GM21526 (cell line): ENCODE results near the gene TRAPPC10.
"Not testable (repeated sequence)": the region's sequence is repeated elsewhere in the genome, so short reads cannot be mapped to it uniquely, and the experiment has no call there.

ENCODE experiments used
- ATAC-seq: cut with Tn5 transposase; IDR thresholded peaks from one replicate; pipeline ENCODE4 v1.9.1; 2021; ENCODE audit warnings: moderate library complexity; ENCODE audit not compliant: unreplicated experiment, low FRiP score

The TRAPPC10 gene

DNA sequence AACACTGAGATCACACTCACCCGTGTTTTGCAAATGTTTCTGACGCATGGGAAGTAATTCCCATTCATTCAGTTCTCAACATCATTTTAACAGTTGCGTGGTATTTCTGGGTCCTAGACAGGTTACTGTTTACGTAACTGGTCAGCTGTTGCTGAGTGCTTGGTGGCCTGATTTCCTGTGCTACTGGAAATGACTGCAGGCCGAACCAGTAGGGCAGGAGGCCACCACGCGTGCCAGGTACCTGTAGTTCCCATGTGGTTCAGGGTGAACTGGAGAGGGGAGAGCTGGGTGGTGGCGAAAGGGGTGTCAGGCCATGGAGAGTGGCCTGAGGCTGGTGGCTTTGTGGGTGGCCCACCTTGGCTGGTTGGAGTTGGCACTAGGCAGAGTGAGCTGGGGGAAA lies 122.6 kb downstream of the TRAPPC10 start:
- not testable (repeated sequence) for ATAC-seq

DNA sequence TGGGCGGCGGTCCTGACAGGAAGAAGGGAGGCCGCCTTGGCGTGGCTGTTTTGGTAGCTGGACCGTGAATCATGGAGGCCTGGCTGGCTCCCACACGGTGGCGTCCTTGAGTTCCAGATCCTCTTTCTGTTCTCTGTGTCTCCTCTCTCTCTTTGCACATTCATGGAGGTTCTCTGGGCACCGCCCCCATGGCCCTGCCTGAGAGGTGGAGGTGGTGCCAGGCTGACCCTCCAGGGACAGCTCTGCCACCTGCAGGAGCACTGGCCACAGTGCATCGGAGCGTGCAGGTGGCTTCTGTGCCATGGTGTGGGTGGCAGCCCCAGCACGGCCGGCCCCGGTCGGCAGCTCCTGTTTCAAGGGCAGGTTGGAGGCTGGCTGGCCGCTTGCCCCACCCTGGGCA lies 125.9 kb downstream of the TRAPPC10 start:
- not testable (repeated sequence) for ATAC-seq

DNA sequence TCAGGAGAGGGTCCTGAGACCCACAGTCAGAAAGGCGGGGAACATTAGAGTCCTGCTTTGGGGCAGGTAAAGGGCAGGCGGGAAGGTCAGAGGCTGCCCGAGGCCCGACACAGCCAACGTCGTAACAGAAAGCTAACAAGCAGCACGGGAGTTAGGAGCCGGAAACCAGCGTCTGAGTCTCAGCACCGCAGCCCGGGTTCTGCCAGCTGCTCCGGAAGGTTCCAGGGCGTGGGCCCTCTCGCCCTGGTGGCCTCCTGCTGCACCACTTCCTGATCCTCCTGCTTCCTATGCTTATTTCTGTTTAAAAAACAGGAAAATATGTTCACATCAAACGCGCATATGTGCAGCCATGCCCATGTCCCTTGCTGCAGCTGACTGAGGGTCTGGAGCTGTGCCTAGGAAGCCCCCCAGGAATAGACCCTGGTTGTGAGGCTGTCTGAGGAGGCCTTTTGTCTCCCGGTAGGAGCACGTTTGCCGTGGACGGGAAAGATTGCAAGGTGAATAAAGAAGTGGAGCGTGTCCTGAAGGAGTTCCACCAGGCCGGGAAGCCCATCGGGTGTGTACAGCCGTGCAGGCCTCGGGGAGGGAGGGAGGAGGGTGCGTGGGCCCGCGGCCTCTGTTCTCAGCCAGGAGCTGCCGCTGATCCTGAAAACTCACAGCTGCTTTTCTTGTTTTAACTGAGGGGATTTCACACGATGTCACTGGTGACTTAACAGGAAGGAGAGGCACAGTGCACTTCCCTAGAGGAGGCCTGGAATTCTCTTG lies 127.9 kb downstream of the TRAPPC10 start:
- not testable (repeated sequence) for ATAC-seq

DNA sequence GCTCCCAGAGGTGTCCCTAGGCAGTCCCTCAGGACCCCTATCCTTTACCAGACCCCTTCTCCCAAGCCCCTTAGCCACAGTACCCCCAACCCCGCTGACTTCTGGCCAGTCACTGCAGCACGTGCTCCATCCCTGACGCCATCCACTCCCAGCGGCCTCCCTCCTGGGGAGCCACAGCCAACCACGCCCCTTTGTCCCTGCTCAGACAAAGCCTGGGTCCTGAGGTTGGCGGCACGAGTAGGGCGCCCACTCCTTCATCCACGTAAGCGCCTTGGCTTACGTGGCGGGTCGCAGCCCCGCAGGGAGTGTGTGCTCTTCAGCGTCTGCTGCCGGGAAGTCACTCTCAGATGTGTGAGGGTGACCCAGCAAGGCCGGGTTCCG lies 128.4 kb downstream of the TRAPPC10 start:
- ATAC-seq, result not testable (repeated sequence)

DNA sequence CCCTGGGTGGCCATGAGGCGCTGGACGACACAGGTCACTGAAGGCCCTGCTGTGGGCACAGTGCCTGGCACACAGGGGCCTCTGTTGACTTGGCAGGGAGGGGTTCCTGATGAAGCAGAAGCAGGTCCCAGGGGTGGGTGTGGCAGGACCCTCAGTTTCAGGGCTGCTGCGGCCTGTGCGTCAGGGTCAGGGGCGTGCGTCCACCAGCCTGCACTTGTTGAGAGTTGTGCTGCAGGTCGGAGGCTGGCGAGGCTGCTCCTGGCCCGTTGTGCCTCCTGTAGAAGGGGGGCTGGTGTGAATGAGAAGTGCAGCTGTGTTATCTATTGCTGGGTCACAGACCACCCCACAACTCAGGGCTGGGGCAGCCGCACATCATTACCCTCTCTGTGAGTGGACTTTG lies 130.4 kb downstream of the TRAPPC10 start:
- not testable (repeated sequence) for ATAC-seq

DNA sequence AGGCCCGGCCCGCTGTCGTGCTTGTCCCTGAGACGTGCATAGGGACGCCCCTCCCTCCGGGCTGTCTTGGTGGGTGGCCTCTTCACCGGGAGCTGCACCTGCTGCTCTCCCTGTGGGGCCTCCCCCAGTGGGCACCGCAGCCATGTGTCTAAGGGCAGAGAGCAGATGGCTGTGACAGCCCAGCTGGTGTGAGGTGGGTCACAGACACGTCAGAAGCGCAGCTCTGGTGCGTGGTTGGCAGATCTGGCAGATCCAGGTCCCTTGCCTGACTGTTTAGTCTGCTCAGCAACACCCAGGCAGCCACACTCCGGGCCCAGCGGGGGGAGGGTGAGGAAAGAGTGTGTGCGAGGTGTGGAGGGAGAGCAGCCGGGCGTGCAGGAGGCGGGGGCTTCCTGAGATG lies 131.3 kb downstream of the TRAPPC10 start:
- ATAC-seq, result not testable (repeated sequence)

DNA sequence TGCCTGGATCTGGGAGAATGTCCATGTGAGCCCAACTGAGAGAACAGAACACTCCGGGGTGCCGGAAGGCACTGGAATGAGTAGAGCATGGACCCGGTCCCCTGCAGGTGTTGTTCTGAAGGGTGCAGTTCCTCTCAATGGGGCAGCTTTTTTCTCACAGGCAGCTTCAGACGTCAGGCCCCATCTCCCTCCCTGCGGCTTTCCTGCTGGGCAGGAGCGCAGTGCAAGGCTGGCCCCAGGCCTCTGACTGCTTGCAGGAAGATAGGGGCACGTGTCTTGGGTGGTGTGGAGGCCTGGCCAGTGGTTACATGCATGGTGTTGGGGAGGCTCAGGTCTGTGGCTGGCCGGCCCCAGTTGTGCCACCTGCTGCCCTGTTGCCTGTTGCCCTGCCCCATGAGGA lies 131.9 kb downstream of the TRAPPC10 start:
- ATAC-seq, result not testable (repeated sequence)

DNA sequence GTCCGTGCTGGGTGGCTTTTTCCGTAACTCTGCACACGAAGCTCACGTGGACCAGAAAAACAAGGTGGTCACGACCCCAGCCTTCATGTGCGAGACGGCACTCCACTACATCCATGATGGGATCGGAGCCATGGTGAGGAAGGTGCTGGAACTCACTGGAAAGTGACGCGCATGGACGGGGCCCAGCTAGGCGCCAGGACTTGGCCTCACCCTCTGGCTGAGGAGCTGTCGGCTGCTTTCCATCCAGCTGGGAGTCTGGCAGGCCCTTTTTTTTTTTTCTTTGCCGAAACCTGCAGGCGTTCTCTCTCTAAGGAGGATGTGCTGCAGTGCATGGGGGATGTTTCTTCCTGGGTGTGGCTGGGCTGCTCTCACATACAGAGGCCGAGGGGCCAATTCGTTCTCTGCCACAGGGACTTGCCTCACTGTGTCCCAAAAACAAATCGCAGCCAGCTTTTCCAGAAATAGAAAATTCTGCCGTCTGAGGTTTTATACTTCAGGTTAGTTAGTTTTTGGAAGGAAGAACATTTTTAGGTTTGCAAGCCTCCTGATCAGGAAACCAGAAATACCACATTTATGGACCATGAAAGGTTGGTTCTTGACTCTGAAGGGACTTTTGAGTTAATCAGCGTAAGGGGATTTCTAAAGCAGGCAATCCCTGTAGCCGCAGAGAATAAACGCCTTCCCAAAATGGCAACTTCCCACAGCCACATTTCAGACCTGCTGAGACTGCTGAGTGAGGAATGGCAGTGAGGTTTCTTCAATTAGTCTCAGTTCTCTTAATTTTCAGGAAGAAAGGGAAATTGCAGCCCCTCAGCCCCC lies 132.9 kb downstream of the TRAPPC10 start:
- ATAC-seq, result not testable (repeated sequence)

DNA sequence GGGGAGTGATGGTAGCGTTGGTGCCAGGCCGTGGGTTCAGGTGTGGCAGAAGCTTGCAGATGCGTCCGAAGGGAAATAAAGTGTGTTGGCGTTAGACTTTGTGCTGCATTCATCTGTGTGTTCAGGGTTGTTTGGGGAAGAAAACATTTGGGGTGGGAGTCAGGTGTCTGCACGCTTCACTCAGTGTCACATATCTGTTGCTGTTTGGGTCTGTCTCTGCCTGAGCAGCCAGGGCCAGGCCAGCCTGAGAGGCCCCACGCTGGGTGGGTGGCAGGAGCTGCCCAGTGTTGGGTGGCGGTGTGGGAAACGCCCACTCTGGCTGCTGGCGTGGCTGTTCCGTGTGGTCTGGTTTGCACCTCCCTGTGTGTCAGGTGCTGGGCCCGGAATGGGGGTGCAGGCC lies 133.5 kb downstream of the TRAPPC10 start:
- ATAC-seq, result not testable (repeated sequence)

DNA sequence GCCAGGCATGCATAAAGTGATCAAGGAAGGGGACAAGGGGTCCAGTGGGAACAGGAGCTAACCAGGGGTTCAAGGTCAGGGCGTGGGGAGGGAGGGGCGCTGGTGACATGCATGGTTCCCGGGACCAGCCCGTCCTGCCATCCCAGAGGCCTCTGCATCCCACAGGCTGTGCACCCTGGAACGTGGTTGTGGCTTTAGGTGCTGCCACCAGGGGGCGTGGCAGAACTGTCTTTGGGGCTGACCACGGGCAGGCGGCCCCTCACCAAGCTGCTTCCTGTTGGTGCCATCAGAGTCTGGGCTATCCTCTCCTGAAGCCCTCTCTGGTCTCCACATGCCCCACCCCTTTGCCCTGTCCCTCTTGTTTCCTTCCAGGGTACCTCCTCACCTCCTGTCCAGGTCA lies 135.0 kb downstream of the TRAPPC10 start:
- not testable (repeated sequence) for ATAC-seq

DNA sequence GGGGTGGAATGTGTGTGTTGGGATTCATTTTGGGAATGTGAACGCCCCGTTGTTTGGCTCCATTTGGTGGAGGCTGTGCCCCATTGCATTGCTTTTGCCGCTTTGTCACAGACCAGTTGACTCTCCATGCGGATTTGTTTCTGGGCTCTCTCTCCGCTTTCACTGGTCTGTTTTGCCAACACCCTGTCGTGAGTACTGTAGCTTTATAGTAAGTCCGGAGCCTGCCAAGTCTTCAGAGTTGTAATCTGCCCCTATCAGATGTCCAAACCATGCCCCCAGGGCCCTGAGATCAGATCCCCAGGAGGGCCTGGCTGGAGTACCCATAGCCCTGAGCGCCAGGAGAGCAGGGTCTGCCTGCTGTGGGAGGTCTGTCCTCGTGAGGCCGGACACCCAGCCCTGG lies 138.1 kb downstream of the TRAPPC10 start:
- not testable (repeated sequence) for ATAC-seq

DNA sequence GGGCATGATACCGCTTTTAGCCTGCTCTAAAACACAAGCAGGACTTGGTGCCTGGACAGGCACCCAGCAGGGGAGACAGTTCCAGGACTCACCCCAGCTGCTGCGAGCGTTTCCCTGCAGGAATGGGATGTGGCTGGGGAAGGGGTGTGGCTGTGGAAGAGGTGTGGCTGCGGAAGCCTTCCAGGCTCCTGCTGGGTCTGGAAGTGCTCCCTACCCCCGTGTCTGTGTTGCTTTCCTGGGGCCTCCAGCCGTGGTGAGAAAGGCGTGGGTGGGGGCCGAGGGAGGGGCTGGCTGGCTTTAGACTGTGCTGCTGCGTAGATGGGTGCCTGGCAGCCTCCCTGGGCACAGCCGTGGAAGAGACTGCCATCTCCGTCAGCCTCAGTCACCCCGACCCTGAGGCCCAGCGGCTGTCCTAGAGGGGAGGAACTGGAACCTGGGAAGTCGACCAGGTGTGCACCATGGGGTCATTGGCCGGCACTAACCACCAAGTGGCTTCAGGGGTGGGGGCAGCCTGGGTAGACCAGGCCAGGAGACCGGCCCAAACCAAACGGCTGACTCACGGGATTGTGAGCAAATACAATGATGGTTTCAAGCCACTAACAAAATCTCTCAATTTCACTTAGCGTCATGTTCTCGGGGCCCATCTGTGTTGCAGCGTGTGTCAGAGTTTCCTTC lies 141.2 kb downstream of the TRAPPC10 start:
- not testable (repeated sequence) for ATAC-seq

DNA sequence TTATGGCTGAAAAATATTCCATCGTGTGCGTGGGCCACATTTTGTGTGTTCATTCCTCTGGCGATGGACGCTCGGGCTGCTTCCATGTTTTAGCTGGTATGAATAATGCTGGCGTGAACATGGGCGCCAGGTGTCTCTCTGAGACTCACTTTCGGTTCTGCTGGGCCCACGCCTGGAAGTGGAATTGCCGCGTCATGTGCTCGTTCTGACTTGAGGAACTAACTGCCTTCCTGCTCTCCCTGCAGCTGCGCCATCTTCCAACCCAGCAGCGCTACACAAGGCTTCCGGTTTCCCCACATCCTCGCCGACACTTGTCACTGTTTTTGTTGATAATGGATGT lies 141.8 kb downstream of the TRAPPC10 start:
- not testable (repeated sequence) for ATAC-seq

DNA sequence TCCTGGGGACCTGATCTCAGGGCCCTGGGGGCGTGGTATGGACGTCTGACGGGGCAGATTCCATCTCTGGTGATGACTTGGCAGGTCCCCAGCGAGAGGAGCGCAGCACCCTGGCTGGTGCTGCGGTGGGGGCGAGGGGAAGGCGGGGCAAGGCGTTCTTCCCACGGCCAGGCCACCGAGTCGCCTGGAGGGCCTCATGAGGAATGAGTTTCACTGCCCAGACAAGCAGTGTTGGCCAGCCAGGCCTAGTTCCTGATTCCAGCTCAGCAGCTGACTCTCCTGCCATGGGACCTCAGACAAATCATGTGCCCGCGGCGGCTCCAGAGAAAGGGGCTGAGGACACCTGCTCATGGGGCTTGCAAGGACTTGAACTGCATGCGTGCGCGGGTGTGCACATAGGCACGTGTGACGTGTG lies 142.7 kb downstream of the TRAPPC10 start:
- not testable (repeated sequence) for ATAC-seq

DNA sequence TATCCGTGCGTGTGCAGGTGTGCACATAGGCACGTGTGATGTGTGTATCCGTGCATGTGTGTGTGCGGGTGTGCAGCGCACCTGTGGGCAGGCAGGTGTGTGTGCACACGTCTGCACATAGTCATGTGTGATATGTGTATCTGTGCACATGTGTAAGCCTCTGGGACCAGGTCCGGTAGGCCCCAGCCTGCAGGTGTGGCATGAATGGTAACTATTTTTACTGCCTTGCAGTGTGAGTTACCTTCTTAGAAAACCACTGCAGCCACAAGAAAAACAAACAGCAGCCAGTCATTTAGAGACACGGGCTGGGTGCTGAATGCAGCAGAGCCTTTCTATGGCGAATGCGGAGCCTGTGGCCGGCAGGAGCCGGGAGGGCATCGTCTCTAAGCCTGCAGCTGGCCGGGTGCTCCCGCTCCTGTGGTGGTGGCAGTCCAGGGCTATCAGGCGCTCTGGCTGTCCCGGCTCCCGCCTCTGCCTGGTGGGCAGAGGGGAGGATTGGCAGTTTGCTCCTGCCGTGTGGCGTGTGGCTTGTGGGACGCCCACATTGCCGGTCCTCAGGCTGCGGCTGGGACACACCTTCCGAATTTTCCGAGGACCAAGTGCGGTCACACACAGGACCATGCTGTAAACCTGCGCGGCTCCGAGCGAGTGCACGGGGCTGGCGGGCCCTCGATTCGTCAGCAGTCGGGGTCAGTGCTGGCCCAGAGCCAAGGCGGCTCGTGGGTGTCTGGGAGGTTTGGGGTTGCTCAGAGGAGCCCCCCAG lies 143.3 kb downstream of the TRAPPC10 start:
- ATAC-seq, result not testable (repeated sequence)

DNA sequence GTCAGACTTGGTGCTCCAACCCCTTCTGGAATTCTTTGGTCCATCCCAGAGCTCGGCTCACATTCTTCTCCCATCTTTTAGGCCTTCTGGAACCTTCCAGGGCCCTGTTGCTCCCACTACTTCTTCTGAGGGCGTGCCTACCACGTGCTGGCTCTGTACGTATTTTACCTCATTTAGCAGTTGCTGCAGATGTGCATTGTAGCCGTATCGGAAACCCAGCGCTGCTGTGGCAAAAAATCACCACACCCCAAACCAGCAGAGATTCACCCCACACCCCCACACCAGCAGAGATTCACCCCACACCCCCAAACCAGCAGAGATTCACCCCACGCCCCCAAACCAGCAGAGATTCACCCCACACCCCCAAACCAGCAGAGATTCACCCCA lies 143.9 kb downstream of the TRAPPC10 start:
- ATAC-seq, result not testable (repeated sequence)
